ENCODE data around the gene BRAT1.

GRCh38 chr7:2575046-2575732 is 19.9 kb upstream of the BRAT1 start:
- TF ChIP-seq POLR2AphosphoS5 (IDR thresholded peaks at IDR 0.05) (no peak), EP300 (IDR thresholded peaks at IDR 0.05) (no peak)
- TF ChIP-seq, protein P1, sequence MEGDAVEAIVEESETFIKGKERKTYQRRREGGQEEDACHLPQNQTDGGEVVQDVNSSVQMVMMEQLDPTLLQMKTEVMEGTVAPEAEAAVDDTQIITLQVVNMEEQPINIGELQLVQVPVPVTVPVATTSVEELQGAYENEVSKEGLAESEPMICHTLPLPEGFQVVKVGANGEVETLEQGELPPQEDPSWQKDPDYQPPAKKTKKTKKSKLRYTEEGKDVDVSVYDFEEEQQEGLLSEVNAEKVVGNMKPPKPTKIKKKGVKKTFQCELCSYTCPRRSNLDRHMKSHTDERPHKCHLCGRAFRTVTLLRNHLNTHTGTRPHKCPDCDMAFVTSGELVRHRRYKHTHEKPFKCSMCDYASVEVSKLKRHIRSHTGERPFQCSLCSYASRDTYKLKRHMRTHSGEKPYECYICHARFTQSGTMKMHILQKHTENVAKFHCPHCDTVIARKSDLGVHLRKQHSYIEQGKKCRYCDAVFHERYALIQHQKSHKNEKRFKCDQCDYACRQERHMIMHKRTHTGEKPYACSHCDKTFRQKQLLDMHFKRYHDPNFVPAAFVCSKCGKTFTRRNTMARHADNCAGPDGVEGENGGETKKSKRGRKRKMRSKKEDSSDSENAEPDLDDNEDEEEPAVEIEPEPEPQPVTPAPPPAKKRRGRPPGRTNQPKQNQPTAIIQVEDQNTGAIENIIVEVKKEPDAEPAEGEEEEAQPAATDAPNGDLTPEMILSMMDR (IDR thresholded peaks at IDR 0.05) = no peak

Measured in sigmoid colon (tissue), 4 donors.